COLO829 (cell line): ENCODE results near the gene CLRN1.
A peak's percentile ranks its signal among the peaks of the same experiment; 100 is the strongest.
"Not testable (repeated sequence)": the region's sequence is repeated elsewhere in the genome, so short reads cannot be mapped to it uniquely, and the experiment has no call there.

ENCODE experiments used
- DNase-seq: peaks from one replicate; pipeline ENCODE4 v3.0.0; 2012; ENCODE audit warnings: low spot score

Gene CLRN1

GRCh38 chr3:150972366-150973071 lies at the start of gene CLRN1:
Gene CLRN1, minus strand, starts transcription at chr3:150972727. Its CDS starts 19 bp downstream, at chr3:150972708.
- DNase-seq = no peak

- DNase-seq = no peak
These were observed 43.9 kb upstream of the CLRN1 start for GRCh38 chr3:151016478-151016795.

- DNase-seq = no peak
These were observed 43.4 kb upstream of the CLRN1 start for GRCh38 chr3:151015767-151016477.

GRCh38 chr3:151015181-151015580 lies 42.7 kb upstream of the CLRN1 start:
- DNase-seq = no peak

- no peak for DNase-seq
These were observed 42.0 kb upstream of the CLRN1 start for GRCh38 chr3:151014501-151015018.

- no peak for DNase-seq
These were observed 40.2 kb upstream of the CLRN1 start for GRCh38 chr3:151012753-151013152.

GRCh38 chr3:151011427-151011826 lies 38.9 kb upstream of the CLRN1 start:
- DNase-seq = peak; percentile 21

GRCh38 chr3:151009981-151010380 lies 37.5 kb upstream of the CLRN1 start:
- DNase-seq = no peak

GRCh38 chr3:151009430-151009829 lies 36.9 kb upstream of the CLRN1 start:
- DNase-seq = no peak

GRCh38 chr3:151008699-151009098 lies 36.2 kb upstream of the CLRN1 start:
- DNase-seq = peak; percentile 60

GRCh38 chr3:151003768-151004134 lies 31.2 kb upstream of the CLRN1 start:
- DNase-seq = no peak

- DNase-seq = no peak
These were observed 30.7 kb upstream of the CLRN1 start for GRCh38 chr3:151003029-151003767.

GRCh38 chr3:151002003-151002981 lies 29.8 kb upstream of the CLRN1 start:
- DNase-seq = no peak

GRCh38 chr3:150998996-150999395 lies 26.5 kb upstream of the CLRN1 start:
- no peak for DNase-seq

GRCh38 chr3:150996731-150997130 lies 24.2 kb upstream of the CLRN1 start:
- no peak for DNase-seq

GRCh38 chr3:150995510-150995909 lies 23.0 kb upstream of the CLRN1 start:
- DNase-seq = no peak

- DNase-seq = no peak
These were observed 16.7 kb upstream of the CLRN1 start for GRCh38 chr3:150989208-150989607.

- not testable (repeated sequence) for DNase-seq
These were observed 15.9 kb upstream of the CLRN1 start for GRCh38 chr3:150988395-150988794.

- no peak for DNase-seq
These were observed 13.2 kb upstream of the CLRN1 start for GRCh38 chr3:150985711-150986110.

GRCh38 chr3:150984066-150984465 lies 11.5 kb upstream of the CLRN1 start:
- no peak for DNase-seq

GRCh38 chr3:150978566-150979148 lies 6.1 kb upstream of the CLRN1 start:
- DNase-seq = no peak
